HUES48 (cell line): Measurements from ENCODE around the gene TATDN2.
"Not testable (repeated sequence)": the region's sequence is repeated elsewhere in the genome, so short reads cannot be mapped to it uniquely, and the experiment has no call there.

Experiments used
- H3K27ac ChIP-seq: one replicate; pipeline ENCODE4 v1.7.0; 2013; ENCODE audit warnings: low read depth, low read length, inconsistent platforms
- H3K27me3 ChIP-seq: 2 replicates; pipeline ENCODE4 v1.6.1; 2013; ENCODE audit warnings: mild to moderate bottlenecking, low read length; ENCODE audit not compliant: control insufficient read depth, insufficient read depth
- H3K36me3 ChIP-seq: 2 replicates; pipeline ENCODE4 v1.6.1; 2013; ENCODE audit warnings: low read length; ENCODE audit not compliant: control insufficient read depth, insufficient read depth
- H3K4me1 ChIP-seq: 2 replicates; pipeline ENCODE4 v1.6.1; 2013; ENCODE audit warnings: mild to moderate bottlenecking, low read length; ENCODE audit not compliant: control insufficient read depth, insufficient read depth
- H3K4me3 ChIP-seq: 2 replicates; pipeline ENCODE4 v1.5.1; 2013; ENCODE audit warnings: mild to moderate bottlenecking, low read depth, low read length
- H3K9ac ChIP-seq: 2 replicates; pipeline ENCODE4 v1.6.1; 2013; ENCODE audit warnings: mild to moderate bottlenecking, low read depth, low read length, moderate library complexity
- H3K9me3 ChIP-seq: 2 replicates; pipeline ENCODE4 v1.6.1; 2013; ENCODE audit warnings: low read length; ENCODE audit not compliant: control insufficient read depth, insufficient read depth

Gene TATDN2

DNA sequence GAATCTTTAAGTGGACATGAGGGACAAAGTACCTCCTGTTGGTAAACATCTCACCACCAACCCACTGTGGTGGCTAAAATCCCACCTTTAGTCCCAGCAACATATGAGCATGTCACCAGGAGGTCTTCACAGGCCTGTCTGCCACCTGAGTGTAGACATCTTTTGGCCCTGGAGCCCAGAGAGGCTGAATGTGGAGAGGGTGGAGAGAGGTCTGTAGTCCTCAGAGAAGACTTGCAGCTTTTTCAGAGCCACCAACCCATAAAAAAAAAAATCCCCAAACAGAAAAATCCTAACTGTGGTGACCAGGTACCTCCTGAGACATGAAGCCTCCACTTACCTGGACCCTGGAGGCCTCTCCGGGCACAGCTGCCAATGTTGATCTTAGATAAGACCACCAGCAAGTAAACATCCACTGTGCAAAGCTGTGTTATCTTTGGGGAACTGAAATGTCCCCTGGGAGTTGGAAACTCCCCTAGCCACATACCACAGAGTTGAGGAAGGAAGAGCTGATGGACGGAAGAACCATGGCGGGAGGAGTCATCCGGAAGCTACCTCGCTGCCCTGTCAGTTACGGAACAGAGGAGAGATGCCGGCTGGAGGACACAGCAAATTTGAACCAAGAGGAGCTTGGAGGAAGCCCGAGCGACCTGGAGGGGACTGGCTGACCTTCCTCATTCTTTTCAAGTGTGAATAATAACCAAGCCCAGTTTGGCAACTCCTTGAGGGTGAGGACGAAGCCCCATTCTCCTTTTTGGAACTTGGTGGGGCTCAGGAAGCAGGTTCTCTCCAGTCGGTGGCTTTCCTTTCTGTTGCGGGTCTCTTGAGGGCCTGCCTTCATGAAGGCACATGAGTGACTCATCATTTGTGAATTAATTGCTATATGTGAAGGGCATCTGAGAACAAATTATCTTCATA is 44.5 kb downstream of the TATDN2 start, which contains the start of gene GHRL:
GHRL (minus strand) TSS at position 443 of the 915 bp plus-strand sequence. CDS start 2,767 bp downstream, outside the sequence.
- no peak within 1 kb of the TSS for H3K9ac ChIP-seq
- no peaks in the 10 kb centered on the region for H3K4me1 ChIP-seq
- H3K36me3 ChIP-seq, result peaks cover 33% of the 10 kb centered on the region
- no peak within 1 kb of the TSS for H3K4me3 ChIP-seq
- no peak within 1 kb of the TSS for H3K27ac ChIP-seq
- H3K27me3 ChIP-seq, result no peaks in the 10 kb centered on the region
- H3K9me3 ChIP-seq, result no peaks in the 10 kb centered on the region

DNA sequence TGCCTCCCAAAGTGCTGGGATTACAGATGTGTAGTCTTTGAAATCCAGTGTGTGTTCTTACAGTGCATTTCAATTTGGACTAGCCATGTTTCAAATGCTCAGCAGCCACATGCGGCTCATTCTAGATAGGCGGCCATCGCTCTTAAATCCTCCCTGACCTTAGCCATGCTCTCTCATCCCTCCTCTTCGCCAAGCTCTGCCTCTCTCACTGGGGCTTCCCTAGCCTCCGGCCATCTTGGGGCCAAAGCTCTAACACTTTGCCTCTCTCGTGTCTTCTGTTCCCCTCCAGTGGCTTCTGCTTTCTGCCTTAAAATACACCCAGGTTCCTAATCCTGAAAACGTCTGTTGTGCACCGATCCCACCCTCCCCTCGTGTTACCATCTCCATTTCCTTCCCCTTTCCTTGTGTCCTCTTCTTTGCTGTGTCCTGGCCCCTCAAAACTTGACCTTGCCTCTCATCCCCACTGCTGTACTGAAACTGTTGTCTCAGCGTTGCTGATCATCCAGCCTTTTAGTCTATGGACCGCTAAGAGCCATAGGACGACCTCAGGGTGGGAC is 45.8 kb downstream of the TATDN2 start:
- Histone ChIP-seq H3K36me3 (peaks cover 19% of the 10 kb centered on the region), H3K4me3 (no peak overlapping the region), H3K9ac (no peak overlapping the region), H3K27me3 (no peaks in the 10 kb centered on the region), H3K27ac (no peak overlapping the region), H3K9me3 (no peaks in the 10 kb centered on the region), H3K4me1 (no peaks in the 10 kb centered on the region)

DNA sequence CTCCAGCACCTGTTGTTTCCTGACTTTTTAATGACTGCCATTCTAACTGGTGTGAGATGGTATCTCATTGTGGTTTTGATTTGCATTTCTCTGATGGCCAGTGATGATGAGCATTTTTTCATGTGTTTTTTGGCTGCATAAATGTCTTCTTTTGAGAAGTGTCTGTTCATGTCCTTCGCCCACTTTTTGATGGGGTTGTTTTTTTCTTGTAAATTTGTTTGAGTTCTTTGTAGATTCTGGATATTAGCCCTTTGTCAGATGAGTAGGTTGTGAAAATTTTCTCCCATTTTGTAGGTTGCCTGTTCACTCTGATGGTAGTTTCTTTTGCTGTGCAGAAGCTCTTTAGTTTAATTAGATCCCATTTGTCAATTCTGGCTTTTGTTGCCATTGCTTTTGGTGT is 49.8 kb downstream of the TATDN2 start:
- not testable (repeated sequence) for H3K27ac ChIP-seq, H3K4me3 ChIP-seq, H3K9me3 ChIP-seq, H3K27me3 ChIP-seq, H3K9ac ChIP-seq, H3K4me1 ChIP-seq
- peaks cover 46% of the 10 kb centered on the region for H3K36me3 ChIP-seq

DNA sequence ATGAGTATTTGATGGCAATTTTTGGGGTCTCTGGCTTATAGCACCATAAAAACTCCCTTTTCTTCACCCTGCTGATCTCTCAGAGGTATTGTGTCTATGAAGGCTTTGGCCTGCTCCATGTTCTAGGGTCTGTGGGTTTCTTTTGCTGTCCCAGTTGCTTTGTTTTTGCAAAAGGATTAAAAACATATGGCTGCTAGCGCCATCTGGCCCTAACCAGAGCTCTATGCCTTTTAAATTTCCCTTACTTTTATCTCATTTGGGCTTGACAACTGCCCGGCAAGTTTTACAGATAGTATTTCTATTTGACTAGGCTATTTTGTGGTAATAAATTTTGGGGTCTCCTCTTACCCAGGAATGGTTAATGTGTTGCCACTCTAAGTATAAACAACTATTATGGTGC is 50.9 kb downstream of the TATDN2 start:
- H3K36me3 ChIP-seq, result peaks cover 57% of the 10 kb centered on the region
- no peak overlapping the region for H3K27ac ChIP-seq
- H3K4me1 ChIP-seq, result no peaks in the 10 kb centered on the region
- H3K4me3 ChIP-seq, result no peak overlapping the region
- H3K9ac ChIP-seq, result no peak overlapping the region
- H3K27me3 ChIP-seq, result no peaks in the 10 kb centered on the region
- H3K9me3 ChIP-seq, result no peaks in the 10 kb centered on the region

- Histone ChIP-seq H3K27me3 (no peaks in the 10 kb centered on the region), H3K4me3 (no peak overlapping the region), H3K4me1 (no peaks in the 10 kb centered on the region), H3K36me3 (peaks cover 60% of the 10 kb centered on the region), H3K9me3 (no peaks in the 10 kb centered on the region), H3K27ac (no peak overlapping the region), H3K9ac (no peak overlapping the region)
These were observed 51.4 kb downstream of the TATDN2 start for GRCh38 chr3:10299679-10300078.

DNA sequence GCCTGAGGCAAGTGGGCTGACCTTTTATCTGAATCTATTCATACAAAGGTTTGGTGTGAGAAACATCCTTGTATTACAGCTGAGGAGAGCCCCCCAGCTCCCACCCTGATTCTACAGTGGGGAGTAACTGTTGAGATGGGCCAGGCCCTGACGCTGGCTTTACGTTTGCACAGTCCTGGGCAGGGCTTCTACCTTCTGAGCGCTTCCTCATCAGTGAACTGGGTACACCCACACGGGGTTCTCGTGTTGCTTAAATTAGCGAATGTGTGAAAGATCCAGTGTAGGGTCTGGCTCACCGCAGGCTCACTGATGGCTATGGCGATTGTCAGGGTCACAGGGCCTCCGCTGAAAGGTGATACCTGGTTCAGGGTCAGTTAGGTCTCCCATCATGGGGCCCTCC is 51.8 kb downstream of the TATDN2 start:
- H3K27me3 ChIP-seq, result no peaks in the 10 kb centered on the region
- H3K36me3 ChIP-seq, result peaks cover 60% of the 10 kb centered on the region
- H3K4me3 ChIP-seq, result no peak overlapping the region
- no peak overlapping the region for H3K9ac ChIP-seq
- H3K9me3 ChIP-seq, result no peaks in the 10 kb centered on the region
- no peak overlapping the region for H3K27ac ChIP-seq
- H3K4me1 ChIP-seq, result no peaks in the 10 kb centered on the region

DNA sequence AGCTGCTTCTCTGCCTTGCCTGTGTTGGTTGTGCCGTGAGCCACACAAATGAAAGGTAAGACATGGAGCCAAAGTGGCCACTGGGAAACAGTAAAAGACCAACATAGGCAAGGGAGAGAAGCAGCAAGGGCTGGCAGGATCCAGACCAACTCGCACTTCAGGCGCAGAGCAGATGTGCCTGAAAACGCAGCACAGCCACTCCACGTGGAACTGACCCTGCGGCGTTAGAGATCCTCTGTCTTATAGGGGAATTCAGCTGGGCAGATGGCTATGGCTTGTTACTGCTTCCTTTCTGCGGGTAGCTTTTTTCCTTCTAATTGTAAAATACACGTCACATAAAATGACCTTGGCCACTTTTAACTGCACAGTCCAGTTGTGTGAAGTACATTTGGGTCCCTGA is 54.8 kb downstream of the TATDN2 start:
- no peak overlapping the region for H3K27ac ChIP-seq
- H3K4me1 ChIP-seq, result no peaks in the 10 kb centered on the region
- no peaks in the 10 kb centered on the region for H3K9me3 ChIP-seq
- no peak overlapping the region for H3K4me3 ChIP-seq
- H3K9ac ChIP-seq, result no peak overlapping the region
- no peaks in the 10 kb centered on the region for H3K27me3 ChIP-seq
- H3K36me3 ChIP-seq, result peaks cover 86% of the 10 kb centered on the region

DNA sequence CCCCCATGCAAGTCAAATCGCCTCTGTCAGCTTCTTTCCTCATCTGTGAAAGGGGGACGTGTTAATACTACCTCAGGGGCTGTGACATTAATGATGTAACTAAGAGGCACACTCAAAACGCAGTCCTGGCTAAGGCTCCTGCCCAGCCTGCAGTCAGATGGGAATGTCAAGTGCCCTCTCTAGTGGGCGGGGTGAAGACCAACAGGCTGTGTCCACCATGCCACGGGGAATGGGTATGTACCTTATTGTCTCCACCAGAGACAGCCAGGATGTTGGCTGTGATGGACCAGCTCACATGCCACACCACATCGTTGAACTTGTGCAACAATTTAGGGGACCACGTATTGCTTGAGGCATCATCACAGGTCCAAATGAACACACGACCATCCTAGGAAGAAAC is 55.5 kb downstream of the TATDN2 start:
- H3K9ac ChIP-seq, result no peak overlapping the region
- no peak overlapping the region for H3K27ac ChIP-seq
- no peaks in the 10 kb centered on the region for H3K9me3 ChIP-seq
- H3K4me1 ChIP-seq, result no peaks in the 10 kb centered on the region
- peaks cover 92% of the 10 kb centered on the region for H3K36me3 ChIP-seq
- H3K4me3 ChIP-seq, result no peak overlapping the region
- H3K27me3 ChIP-seq, result no peaks in the 10 kb centered on the region

GRCh38 chr3:10304905-10305304 is 56.6 kb downstream of the TATDN2 start:
- Histone ChIP-seq H3K36me3 (peaks cover 97% of the 10 kb centered on the region), H3K27ac (no peak overlapping the region), H3K4me1 (no peaks in the 10 kb centered on the region), H3K9ac (no peak overlapping the region), H3K9me3 (no peaks in the 10 kb centered on the region), H3K4me3 (no peak overlapping the region), H3K27me3 (no peaks in the 10 kb centered on the region)

- Histone ChIP-seq H3K27ac (no peak overlapping the region), H3K36me3 (peaks cover 97% of the 10 kb centered on the region), H3K4me3 (no peak overlapping the region), H3K9ac (no peak overlapping the region), H3K9me3 (no peaks in the 10 kb centered on the region), H3K27me3 (no peaks in the 10 kb centered on the region), H3K4me1 (no peaks in the 10 kb centered on the region)
These were observed 57.2 kb downstream of the TATDN2 start for GRCh38 chr3:10305331-10305902.

- Histone ChIP-seq H3K9me3 (no peaks in the 10 kb centered on the region), H3K27ac (no peak overlapping the region), H3K27me3 (no peaks in the 10 kb centered on the region), H3K4me3 (no peak overlapping the region), H3K4me1 (no peaks in the 10 kb centered on the region), H3K36me3 (peaks cover 97% of the 10 kb centered on the region), H3K9ac (no peak overlapping the region)
These were observed 57.9 kb downstream of the TATDN2 start for GRCh38 chr3:10306156-10306555.
